Measurements from ENCODE around the gene KLHL33. TPM values are rescaled to one million over a fixed set of nuclear protein-coding genes. Genes with fewer than 3 reads are reported as not detected.

The KLHL33 gene
- total RNA-seq, 4 donors from 2014 or later = 0.12 to 2.0 (median 0.39) TPM

DNA sequence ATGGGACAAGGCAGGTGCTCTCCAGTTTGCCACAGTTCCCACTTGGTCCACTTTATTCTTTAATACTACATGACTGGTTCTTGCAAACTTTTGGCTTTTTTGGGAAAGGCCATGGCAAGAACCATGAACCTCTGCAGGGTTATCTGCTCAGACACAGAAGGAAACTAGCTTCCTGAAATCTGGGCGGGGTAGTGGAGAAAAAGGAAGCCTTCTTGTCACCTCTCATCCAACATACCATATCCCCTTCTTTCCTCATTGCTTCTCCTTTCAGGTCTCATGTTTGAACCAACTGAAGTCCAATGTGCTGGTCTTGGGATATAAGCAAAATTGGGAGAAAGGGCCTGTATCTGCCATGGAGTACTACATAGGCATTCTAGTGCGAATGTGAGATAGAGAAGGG is 5.5 kb upstream of the KLHL33 start:
- ATAC-seq (ENCODE audit: low FRiP score) (no peak), DNase-seq (ENCODE audit: low spot score) (no peak)
- TF ChIP-seq, protein P1, sequence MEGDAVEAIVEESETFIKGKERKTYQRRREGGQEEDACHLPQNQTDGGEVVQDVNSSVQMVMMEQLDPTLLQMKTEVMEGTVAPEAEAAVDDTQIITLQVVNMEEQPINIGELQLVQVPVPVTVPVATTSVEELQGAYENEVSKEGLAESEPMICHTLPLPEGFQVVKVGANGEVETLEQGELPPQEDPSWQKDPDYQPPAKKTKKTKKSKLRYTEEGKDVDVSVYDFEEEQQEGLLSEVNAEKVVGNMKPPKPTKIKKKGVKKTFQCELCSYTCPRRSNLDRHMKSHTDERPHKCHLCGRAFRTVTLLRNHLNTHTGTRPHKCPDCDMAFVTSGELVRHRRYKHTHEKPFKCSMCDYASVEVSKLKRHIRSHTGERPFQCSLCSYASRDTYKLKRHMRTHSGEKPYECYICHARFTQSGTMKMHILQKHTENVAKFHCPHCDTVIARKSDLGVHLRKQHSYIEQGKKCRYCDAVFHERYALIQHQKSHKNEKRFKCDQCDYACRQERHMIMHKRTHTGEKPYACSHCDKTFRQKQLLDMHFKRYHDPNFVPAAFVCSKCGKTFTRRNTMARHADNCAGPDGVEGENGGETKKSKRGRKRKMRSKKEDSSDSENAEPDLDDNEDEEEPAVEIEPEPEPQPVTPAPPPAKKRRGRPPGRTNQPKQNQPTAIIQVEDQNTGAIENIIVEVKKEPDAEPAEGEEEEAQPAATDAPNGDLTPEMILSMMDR (IDR thresholded peaks at IDR 0.05) = no peak

- ATAC-seq (ENCODE audit: low FRiP score) (no peak), DNase-seq (ENCODE audit: low spot score) (no peak)
- TF ChIP-seq, protein P1 (IDR thresholded peaks at IDR 0.05) = no peak
These were observed 4.9 kb upstream of the KLHL33 start for GRCh38 chr14:20440882-20441281.

GRCh38 chr14:20440465-20440864 is 4.5 kb upstream of the KLHL33 start:
- no peak for ATAC-seq (ENCODE audit: low FRiP score)
- no peak for DNase-seq (ENCODE audit: low spot score)
- TF ChIP-seq, protein P1 (IDR thresholded peaks at IDR 0.05) = no peak

DNA sequence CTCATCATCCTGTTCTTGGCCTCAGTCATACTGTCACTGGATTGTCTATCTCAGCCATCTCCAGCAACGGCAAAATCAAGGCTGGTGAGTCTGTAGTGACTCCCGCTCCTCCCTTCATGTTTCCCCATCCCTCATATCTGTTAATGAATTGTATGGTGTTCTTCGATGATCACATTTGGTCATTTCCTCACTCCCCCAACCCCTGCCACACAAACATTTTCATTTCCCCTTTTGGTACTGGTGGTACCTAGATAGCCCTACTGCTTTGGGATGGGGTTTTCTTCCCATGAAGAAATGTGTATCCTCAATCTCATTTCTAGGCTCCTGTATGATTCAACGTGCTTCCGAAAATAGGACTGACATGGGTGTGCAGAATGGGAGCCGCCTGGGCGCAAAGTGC is 2.7 kb upstream of the KLHL33 start:
- TF ChIP-seq, protein P1 (IDR thresholded peaks at IDR 0.05) = no peak
- ATAC-seq (ENCODE audit: low FRiP score) (no peak), DNase-seq (ENCODE audit: low spot score) (no peak)

DNA sequence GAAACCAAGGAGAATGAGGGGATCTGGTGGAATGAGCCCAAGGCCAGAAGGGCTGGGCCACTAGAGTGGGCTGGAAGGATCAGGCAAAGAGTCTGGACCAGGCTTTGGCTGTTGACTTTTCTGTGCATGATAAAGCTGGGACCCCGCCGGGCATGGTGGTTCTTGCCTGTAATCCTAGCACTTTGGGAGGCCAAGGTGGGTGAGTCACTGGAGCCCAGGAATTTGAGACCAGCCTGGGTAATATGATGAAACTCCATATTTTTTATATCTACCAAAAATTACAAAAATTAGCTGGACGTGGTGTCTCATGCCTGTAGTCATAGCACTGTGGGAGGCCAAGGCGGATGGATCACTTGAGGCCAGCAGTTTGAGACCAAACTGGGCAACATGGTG is 393 bp upstream of the KLHL33 start:
- DNase-seq (ENCODE audit: low spot score) (no peak), ATAC-seq (ENCODE audit: low FRiP score) (no peak)
- TF ChIP-seq, protein P1 (IDR thresholded peaks at IDR 0.05) = no peak

GRCh38 chr14:20434701-20435581 is 1.0 kb downstream of the KLHL33 start:
- DNase-seq (ENCODE audit: low spot score) (no peak), ATAC-seq (ENCODE audit: low FRiP score) (no peak)
- TF ChIP-seq, protein P1 (IDR thresholded peaks at IDR 0.05) = no peak

Data from omental fat pad (tissue), 4 donors.